ENCODE measurements around the gene DDX19B. TPM values are rescaled to one million over a fixed set of nuclear protein-coding genes. Genes with fewer than 3 reads are reported as not detected.
"Not testable (repeated sequence)": the region's sequence is repeated elsewhere in the genome, so short reads cannot be mapped to it uniquely, and the experiment has no call there.

Gene DDX19B
- total and polyA plus RNA-seq, 2 donors from 2014 or later: 25.6 to 33.4 TPM

GRCh38 chr16:70290949-70291519 lies 8.0 kb upstream of the DDX19B start:
- Histone ChIP-seq H3K4me3 (ENCODE audit: low read length in 3 of 3) (no peak overlapping the region), H3K36me3 (ENCODE audit: control insufficient read depth in 2 of 3, insufficient read depth in 3 of 3, low read length in 3 of 3) (no peaks in the 10 kb centered on the region), H3K9me3 (ENCODE audit: control insufficient read depth in 2 of 3, insufficient read depth in 1 of 3, low read length in 3 of 3) (no peaks in the 10 kb centered on the region), H3K27ac (ENCODE audit: low read depth in 2 of 2, low read length in 2 of 2) (no peak overlapping the region), H3K4me1 (ENCODE audit: control insufficient read depth in 2 of 3, insufficient read depth in 2 of 3, low read depth in 1 of 3, low read length in 3 of 3) (no peaks in the 10 kb centered on the region), H3K9ac (ENCODE audit: low read length in 3 of 3) (no peak overlapping the region), H3K27me3 (ENCODE audit: control insufficient read depth, insufficient read depth, low read length) (no peaks in the 10 kb centered on the region)
- TF ChIP-seq, protein P1, sequence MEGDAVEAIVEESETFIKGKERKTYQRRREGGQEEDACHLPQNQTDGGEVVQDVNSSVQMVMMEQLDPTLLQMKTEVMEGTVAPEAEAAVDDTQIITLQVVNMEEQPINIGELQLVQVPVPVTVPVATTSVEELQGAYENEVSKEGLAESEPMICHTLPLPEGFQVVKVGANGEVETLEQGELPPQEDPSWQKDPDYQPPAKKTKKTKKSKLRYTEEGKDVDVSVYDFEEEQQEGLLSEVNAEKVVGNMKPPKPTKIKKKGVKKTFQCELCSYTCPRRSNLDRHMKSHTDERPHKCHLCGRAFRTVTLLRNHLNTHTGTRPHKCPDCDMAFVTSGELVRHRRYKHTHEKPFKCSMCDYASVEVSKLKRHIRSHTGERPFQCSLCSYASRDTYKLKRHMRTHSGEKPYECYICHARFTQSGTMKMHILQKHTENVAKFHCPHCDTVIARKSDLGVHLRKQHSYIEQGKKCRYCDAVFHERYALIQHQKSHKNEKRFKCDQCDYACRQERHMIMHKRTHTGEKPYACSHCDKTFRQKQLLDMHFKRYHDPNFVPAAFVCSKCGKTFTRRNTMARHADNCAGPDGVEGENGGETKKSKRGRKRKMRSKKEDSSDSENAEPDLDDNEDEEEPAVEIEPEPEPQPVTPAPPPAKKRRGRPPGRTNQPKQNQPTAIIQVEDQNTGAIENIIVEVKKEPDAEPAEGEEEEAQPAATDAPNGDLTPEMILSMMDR (IDR thresholded peaks at IDR 0.05; ENCODE audit: borderline replicate concordance, extremely low read depth, insufficient read depth): no peak
- FAIRE-seq (no peak), DNase-seq (no peak)
- intact Hi-C loops (cut with DNase I): no loop called here

DNA sequence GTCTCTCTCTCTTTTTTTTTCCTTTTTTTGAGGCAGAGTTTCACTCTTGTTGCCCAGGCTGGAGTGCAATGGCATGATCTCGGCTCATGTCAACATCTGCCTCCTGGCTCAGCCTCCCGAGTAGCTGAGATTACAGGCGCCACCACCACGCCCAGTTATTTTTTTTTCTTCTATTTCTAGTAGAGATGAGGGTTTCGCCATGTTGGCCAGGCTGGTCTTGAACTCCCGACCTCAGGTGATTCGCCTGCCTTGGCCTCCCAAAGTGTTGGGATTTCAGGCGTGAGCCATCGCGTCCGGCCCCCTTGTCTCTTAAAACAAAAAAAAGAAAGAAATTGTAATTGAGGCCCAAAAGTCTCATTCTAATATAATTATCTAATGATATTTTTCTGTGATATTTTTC lies 6.8 kb upstream of the DDX19B start:
- FAIRE-seq; H3K9ac ChIP-seq (ENCODE audit: low read length in 3 of 3); H3K4me1 ChIP-seq (ENCODE audit: control insufficient read depth in 2 of 3, insufficient read depth in 2 of 3, low read depth in 1 of 3, low read length in 3 of 3); H3K27ac ChIP-seq (ENCODE audit: low read depth in 2 of 2, low read length in 2 of 2); H3K4me3 ChIP-seq (ENCODE audit: low read length in 3 of 3); H3K36me3 ChIP-seq (ENCODE audit: control insufficient read depth in 2 of 3, insufficient read depth in 3 of 3, low read length in 3 of 3); H3K9me3 ChIP-seq (ENCODE audit: control insufficient read depth in 2 of 3, insufficient read depth in 1 of 3, low read length in 3 of 3); H3K27me3 ChIP-seq (ENCODE audit: control insufficient read depth, insufficient read depth, low read length); intact Hi-C loops (cut with DNase I); DNase-seq: not testable (repeated sequence)

DNA sequence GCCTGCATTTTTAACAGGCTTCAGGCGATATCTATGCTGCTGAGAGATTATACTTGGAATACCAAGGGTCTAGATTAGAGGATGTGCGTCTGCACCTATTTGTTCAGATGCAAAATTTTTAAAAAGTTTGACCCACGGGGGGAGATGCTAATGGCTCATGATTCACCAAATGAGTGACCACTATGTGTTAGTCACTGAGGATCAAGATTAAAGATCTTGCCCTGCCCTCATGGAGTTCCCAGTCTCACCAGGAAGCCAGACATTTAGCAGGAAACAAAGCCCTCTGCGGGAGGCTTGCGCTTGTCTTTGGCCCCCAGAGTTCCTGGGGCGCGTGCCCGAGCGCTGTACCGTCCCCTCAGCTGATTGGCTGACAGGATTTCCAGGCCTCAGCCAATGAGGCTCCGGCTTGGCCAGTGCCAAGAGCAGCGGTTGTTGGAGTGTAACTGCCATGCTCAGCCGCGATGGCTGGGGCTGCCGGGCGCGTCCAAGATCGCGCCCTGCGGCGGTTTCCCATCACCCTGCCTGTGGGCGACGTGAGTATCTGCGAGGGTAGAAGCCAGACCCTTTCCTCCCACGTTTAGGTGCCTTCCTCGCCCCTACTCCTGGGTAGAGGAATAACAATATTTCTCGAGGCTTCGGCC lies 4.5 kb upstream of the DDX19B start:
- TF ChIP-seq, protein P1 (IDR thresholded peaks at IDR 0.05; ENCODE audit: borderline replicate concordance, extremely low read depth, insufficient read depth): no peak
- intact Hi-C loops (cut with DNase I): no loop called here
- no peak for FAIRE-seq

DNA sequence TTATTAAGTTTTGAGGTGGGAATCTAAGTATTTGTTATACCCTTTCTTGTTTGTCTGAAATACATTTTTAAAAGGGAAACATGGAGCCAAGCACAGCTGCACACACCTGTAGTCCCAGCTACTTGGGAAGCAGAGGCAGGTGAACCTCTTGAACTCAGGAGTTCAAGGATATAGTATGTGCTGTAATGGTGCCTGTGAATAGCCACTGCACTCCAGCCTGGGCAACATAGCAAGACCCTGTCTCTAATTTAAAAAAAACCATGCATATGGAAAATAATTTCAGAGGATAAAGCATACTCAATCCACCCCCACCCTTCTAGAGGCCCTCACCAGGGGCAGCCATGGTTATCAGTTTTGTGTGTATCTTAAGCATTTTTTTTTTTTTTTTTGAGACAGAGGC lies 3.4 kb upstream of the DDX19B start:
- Histone ChIP-seq H3K9me3 (ENCODE audit: control insufficient read depth in 2 of 3, insufficient read depth in 1 of 3, low read length in 3 of 3) (no peaks in the 10 kb centered on the region), H3K36me3 (ENCODE audit: control insufficient read depth in 2 of 3, insufficient read depth in 3 of 3, low read length in 3 of 3) (no peaks in the 10 kb centered on the region), H3K27ac (ENCODE audit: low read depth in 2 of 2, low read length in 2 of 2) (no peak overlapping the region), H3K4me1 (ENCODE audit: control insufficient read depth in 2 of 3, insufficient read depth in 2 of 3, low read depth in 1 of 3, low read length in 3 of 3) (peaks cover 2 to 12% (median 3%) of the 10 kb centered on the region in 3 donors), H3K27me3 (ENCODE audit: control insufficient read depth, insufficient read depth, low read length) (no peaks in the 10 kb centered on the region), H3K9ac (ENCODE audit: low read length in 3 of 3) (no peak overlapping the region), H3K4me3 (ENCODE audit: low read length in 3 of 3) (no peak overlapping the region)
- DNase-seq (no peak), FAIRE-seq (no peak)
- intact Hi-C loops (cut with DNase I): no loop called here
- TF ChIP-seq, protein P1 (IDR thresholded peaks at IDR 0.05; ENCODE audit: borderline replicate concordance, extremely low read depth, insufficient read depth): no peak

More for the DNA sequence above, 4.5 kb upstream of the DDX19B start:
- H3K27me3 ChIP-seq (ENCODE audit: control insufficient read depth, insufficient read depth, low read length): no peaks in the 10 kb centered on the region
- H3K9me3 ChIP-seq (ENCODE audit: control insufficient read depth in 2 of 3, insufficient read depth in 1 of 3, low read length in 3 of 3): no peaks in the 10 kb centered on the region
- H3K36me3 ChIP-seq (ENCODE audit: control insufficient read depth in 2 of 3, insufficient read depth in 3 of 3, low read length in 3 of 3): no peaks in the 10 kb centered on the region
- H3K9ac ChIP-seq (ENCODE audit: low read length in 3 of 3): no peak overlapping the region
- no peak overlapping the region for H3K27ac ChIP-seq (ENCODE audit: low read depth in 2 of 2, low read length in 2 of 2)
- H3K4me1 ChIP-seq (ENCODE audit: control insufficient read depth in 2 of 3, insufficient read depth in 2 of 3, low read depth in 1 of 3, low read length in 3 of 3): peaks cover 0 to 6% (median 3%) of the 10 kb centered on the region in 3 donors
- DNase-seq: no peak
- H3K4me3 ChIP-seq (ENCODE audit: low read length in 3 of 3): no peak overlapping the region

Measured in kidney (tissue), 14 donors.